Rectal smooth muscle tissue (tissue), 1 donor: ENCODE measurements around the gene AHI1.

ENCODE experiments used
- H3K27ac ChIP-seq: one replicate; pipeline ENCODE4 v1.7.0; 2013; ENCODE audit warnings: low read depth, low read length, inconsistent platforms
- H3K27me3 ChIP-seq: one replicate; pipeline ENCODE4 v1.7.0; 2013; ENCODE audit warnings: low read length; ENCODE audit not compliant: control insufficient read depth, insufficient read depth
- H3K36me3 ChIP-seq: one replicate; pipeline ENCODE4 v1.7.0; 2013; ENCODE audit warnings: low read length; ENCODE audit not compliant: control insufficient read depth, insufficient read depth
- H3K4me1 ChIP-seq: one replicate; pipeline ENCODE4 v1.7.0; 2013; ENCODE audit warnings: low read length; ENCODE audit not compliant: control insufficient read depth, insufficient read depth
- H3K4me3 ChIP-seq: one replicate; pipeline ENCODE4 v1.7.0; 2013; ENCODE audit warnings: low read length
- H3K9ac ChIP-seq: one replicate; pipeline ENCODE4 v1.7.0; 2013; ENCODE audit warnings: low read length

The AHI1 gene

DNA sequence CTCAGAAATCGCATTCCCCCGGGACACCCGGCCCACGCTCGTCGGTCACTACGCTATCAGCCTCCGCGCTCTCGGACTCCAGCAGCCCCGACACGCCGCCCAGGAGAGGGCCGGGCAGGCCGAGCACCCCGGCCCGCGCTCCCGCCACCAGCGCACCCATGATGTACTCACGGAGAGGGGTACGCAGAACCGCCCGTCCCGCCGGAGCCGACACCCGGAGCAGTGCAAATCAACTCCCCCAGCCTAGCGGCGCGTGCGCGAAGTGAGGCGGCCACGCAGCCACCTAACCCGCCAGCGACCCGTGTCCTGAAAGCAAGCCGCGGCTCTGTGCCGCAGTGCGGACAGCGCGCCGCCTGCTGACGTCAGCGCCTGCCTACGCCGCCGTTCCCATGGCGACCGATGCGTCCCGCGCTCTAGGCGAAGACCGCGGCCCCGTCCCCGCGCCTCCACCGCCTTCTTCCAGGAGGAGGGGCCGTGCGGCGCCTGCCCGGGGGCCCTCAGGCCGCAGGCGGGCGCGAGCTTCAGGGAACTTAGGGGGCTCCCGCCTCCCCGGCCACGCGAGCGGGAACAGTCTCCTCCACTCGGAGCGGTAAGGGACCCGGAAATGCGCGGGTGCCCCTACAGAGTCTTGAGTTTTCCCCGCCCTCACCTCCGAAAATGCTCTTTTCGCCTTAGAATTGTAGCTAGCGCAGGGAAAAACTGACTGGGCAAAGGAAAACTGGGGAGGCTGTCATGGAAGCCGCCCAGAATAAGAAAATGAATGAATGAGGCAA lies at the start of gene AHI1:
AHI1 (minus strand) TSS at position 329 of the 773 bp plus-strand sequence. CDS start 5,503 bp downstream, outside the sequence.
- Histone ChIP-seq H3K4me1 (peaks cover 7% of the 10 kb centered on the region), H3K27ac (peak within 1 kb of the TSS; percentile 97), H3K36me3 (no peaks in the 10 kb centered on the region), H3K4me3 (peak within 1 kb of the TSS; percentile 83), H3K9ac (peak within 1 kb of the TSS; percentile 90), H3K27me3 (no peaks in the 10 kb centered on the region)

GRCh38 chr6:135546680-135547418 lies 49.3 kb upstream of the AHI1 start:
- Histone ChIP-seq H3K27ac (no peak overlapping the region), H3K9ac (no peak overlapping the region), H3K4me3 (no peak overlapping the region), H3K36me3 (no peaks in the 10 kb centered on the region), H3K4me1 (no peaks in the 10 kb centered on the region), H3K27me3 (no peaks in the 10 kb centered on the region)

DNA sequence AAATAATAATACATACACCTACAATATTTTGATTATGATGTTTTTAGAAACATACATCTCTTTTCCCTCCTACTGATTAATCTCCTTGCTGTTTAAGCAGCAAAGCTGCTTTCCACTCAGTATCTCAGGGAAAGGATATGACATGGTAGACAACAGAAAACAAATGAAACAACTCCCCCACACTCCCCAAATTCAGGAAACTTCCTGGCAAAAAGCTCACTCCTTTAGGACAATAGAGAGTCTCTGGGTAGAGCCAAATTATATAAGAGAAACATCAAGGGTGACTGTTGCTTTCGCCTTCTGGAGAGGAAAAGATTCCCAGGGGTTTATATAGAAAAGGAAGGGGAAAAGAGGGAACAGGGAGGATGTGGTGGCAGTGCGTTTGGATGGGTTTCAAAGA lies 48.7 kb upstream of the AHI1 start:
- no peak overlapping the region for H3K4me3 ChIP-seq
- no peaks in the 10 kb centered on the region for H3K36me3 ChIP-seq
- H3K9ac ChIP-seq = no peak overlapping the region
- no peaks in the 10 kb centered on the region for H3K4me1 ChIP-seq
- no peak overlapping the region for H3K27ac ChIP-seq
- H3K27me3 ChIP-seq = no peaks in the 10 kb centered on the region

DNA sequence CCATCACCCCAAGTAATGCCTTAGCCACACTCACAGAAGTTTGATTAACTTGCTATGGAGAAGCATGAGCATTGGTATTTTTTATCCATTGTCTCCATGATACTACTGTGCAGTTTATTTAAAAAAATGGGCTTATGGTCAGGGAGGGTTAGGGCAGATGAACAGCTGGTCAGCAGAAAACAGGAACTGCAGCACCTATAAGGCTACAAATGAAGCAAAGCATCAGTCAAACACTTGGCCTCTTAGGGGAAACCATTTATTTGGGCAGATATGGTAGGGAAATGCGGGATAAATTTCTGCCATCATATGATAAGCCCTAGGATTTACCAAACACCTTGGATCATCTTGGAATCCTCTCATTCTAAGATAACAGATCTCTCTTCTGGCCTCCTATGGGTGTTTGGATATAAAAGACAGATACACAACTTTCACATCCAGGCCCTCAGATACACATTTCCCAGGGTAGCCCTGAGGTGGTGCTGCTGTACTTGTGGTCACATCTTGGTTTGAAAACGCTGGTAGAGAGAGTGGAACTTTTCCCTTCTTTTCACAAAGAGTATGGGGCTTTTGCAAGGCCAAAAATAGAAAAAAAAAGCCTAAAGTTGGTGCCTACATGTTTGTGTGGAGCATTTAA lies 42.8 kb upstream of the AHI1 start:
- H3K27me3 ChIP-seq = no peaks in the 10 kb centered on the region
- H3K27ac ChIP-seq = no peak overlapping the region
- no peak overlapping the region for H3K9ac ChIP-seq
- no peaks in the 10 kb centered on the region for H3K36me3 ChIP-seq
- no peaks in the 10 kb centered on the region for H3K4me1 ChIP-seq
- no peak overlapping the region for H3K4me3 ChIP-seq

DNA sequence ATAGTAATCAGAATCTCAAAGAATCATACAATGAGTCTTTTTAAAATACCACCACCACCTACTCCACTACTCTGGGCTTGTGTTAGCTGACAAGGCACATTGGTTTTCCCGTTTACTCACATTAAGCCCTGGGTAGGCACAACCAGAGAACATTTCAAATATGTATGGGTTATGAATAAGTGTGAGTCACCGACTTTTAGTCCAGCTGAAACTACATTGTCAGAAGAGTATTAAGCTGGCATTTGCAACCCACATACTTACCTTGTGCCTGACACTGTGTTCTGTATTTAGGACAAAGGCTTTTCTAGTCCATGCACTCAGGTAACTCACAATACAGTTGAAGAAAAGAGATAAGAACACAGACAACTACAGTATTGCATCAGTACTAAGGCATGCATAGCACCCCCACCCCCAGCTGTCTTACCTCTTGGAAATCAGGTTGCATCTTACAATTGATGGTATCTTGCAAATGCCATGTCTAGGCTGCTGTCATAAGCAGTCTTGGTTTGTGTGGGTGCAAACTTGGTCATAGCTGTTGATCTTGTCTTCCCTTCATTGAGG lies 40.3 kb upstream of the AHI1 start:
- no peak overlapping the region for H3K4me3 ChIP-seq
- no peaks in the 10 kb centered on the region for H3K4me1 ChIP-seq
- no peaks in the 10 kb centered on the region for H3K36me3 ChIP-seq
- H3K27ac ChIP-seq = no peak overlapping the region
- no peak overlapping the region for H3K9ac ChIP-seq
- no peaks in the 10 kb centered on the region for H3K27me3 ChIP-seq

GRCh38 chr6:135535989-135536414 lies 38.5 kb upstream of the AHI1 start:
- Histone ChIP-seq H3K4me1 (no peaks in the 10 kb centered on the region), H3K27me3 (no peaks in the 10 kb centered on the region), H3K4me3 (no peak overlapping the region), H3K36me3 (no peaks in the 10 kb centered on the region), H3K9ac (no peak overlapping the region), H3K27ac (no peak overlapping the region)

DNA sequence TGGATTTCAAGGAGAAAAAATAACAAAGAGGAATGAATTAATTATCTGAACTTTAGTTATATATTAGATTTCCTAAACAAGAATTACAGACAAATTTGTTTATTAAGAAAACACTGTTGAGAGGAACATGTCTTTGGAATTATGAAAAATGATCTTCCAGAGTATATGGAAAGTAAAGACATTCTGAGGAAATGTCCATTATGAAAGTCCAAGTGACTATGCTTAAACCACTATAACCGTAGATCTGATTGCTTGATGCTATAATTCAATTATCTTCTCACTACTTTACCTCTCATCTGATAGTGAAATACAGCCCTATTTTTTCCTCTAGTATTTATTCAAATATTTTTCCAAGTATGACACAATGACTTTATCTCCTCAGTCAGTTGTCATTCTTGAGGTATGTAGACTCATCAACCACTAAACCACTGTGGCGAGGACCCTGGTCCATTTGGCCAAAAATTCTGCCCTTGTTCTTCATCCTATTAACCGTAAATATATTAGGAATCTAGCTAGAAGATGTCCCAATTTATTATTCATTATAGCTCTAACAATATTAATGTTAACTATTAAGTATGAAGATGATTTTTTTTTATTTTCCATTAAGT lies 37.3 kb upstream of the AHI1 start:
- Histone ChIP-seq H3K4me1 (no peaks in the 10 kb centered on the region), H3K9ac (no peak overlapping the region), H3K4me3 (no peak overlapping the region), H3K27me3 (no peaks in the 10 kb centered on the region), H3K36me3 (no peaks in the 10 kb centered on the region), H3K27ac (no peak overlapping the region)

DNA sequence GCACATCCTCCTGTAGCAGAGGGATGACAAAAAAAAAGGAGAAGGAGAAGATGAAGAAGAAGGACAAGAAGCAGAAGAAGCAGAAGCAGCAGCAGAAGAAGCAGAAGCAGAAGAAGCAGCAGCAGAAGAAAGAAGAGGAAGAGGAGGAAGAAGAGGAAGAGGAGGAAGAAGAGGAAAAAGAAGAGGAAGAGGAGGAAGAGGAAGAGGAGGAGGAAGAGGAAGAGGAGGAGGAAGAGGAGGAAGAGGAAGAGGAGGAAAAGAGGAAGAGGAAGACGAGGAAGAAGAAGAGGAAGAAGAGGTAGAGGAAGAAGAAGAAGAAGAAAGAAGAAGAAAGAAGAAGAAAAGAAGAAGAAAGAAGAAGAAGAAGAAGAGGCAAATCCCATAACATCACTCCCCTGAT lies 35.0 kb upstream of the AHI1 start:
- no peaks in the 10 kb centered on the region for H3K27me3 ChIP-seq
- H3K4me1 ChIP-seq = no peaks in the 10 kb centered on the region
- H3K27ac ChIP-seq = no peak overlapping the region
- H3K36me3 ChIP-seq = no peaks in the 10 kb centered on the region
- no peak overlapping the region for H3K4me3 ChIP-seq
- no peak overlapping the region for H3K9ac ChIP-seq

DNA sequence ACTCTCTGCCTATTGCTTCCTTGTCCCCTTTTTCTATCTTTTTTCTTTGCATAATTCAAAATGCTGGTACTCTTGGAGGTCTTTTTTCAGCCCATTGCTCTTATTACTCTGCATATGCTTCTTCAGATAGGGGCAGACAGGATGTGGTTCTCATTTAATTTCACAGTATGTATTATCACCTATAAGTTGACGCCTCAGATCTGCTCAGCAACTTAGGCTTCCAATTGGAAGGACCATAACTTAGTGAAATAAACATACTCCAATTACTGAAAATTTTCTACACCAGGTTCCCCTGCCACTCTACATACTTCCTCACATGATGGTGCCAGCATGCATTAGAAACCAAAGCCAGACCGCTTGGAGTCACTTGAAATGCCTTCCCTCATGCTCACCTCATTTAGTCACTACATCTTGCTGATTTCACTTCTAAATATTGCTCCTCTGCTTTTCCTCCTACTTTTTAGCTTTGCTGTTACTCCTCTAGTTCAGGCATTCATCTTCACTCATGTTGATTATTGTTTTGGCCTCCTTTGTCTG lies 34.5 kb upstream of the AHI1 start:
- Histone ChIP-seq H3K27me3 (no peaks in the 10 kb centered on the region), H3K4me3 (no peak overlapping the region), H3K9ac (no peak overlapping the region), H3K4me1 (no peaks in the 10 kb centered on the region), H3K36me3 (no peaks in the 10 kb centered on the region), H3K27ac (no peak overlapping the region)

- H3K27me3 ChIP-seq = no peaks in the 10 kb centered on the region
- H3K4me3 ChIP-seq = no peak overlapping the region
- H3K27ac ChIP-seq = no peak overlapping the region
- no peaks in the 10 kb centered on the region for H3K4me1 ChIP-seq
- H3K9ac ChIP-seq = no peak overlapping the region
- no peaks in the 10 kb centered on the region for H3K36me3 ChIP-seq
Measured at GRCh38 chr6:135530113-135530512, 32.6 kb upstream of the AHI1 start.

DNA sequence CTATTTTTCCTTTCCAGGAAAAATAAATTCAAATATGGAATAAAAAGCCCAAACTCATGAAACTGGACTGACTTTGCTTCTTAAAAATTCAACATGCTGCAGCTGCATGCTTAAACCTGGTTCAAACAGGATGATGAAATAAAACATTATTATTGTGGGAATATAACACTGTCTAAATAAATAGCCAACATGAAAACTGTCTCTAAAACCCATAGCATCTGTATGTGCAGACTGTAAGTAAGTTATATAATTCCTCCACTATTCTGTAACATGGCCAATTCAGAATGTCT lies 30.4 kb upstream of the AHI1 start:
- Histone ChIP-seq H3K4me1 (no peaks in the 10 kb centered on the region), H3K36me3 (no peaks in the 10 kb centered on the region), H3K27me3 (no peaks in the 10 kb centered on the region), H3K27ac (no peak overlapping the region), H3K9ac (no peak overlapping the region), H3K4me3 (no peak overlapping the region)
